HT1080 (cell line): ENCODE measurements around the gene B3GALNT2. TPM values are rescaled to one million over a fixed set of nuclear protein-coding genes. Genes with fewer than 3 reads are reported as not detected.
A peak's percentile ranks its signal among the peaks of the same experiment; 100 is the strongest.
"Not testable (repeated sequence)": the region's sequence is repeated elsewhere in the genome, so short reads cannot be mapped to it uniquely, and the experiment has no call there.

Experiments used
- DNase-seq: peaks from one replicate; pipeline ENCODE4 v3.0.0-alpha.2; 2015; ENCODE audit warnings: low read depth
- polyA plus RNA-seq, 2 experiments: library from polyadenylated mRNA; depleted of rRNA; stranded (reverse); fragments of >200 nt; gene quantifications; 2 replicates each; pipeline ENCODE4 v1.2.3, GENCODE V29; 2015
- total RNA-seq: library from RNA; depleted of rRNA; stranded (reverse); fragments of >200 nt; shearing (Covaris generic); gene quantifications from 2 replicates; pipeline ENCODE4 v1.2.3, GENCODE V29; 2014; rRNA removed

Gene B3GALNT2
- 25.7 and 29.3 TPM in 2 replicates for total RNA-seq
- polyA plus RNA-seq (2015; cell fraction: cytosol; rRNA removed): 15.8 and 36.1 TPM in 2 replicates
- polyA plus RNA-seq (2015; cell fraction: nucleus; rRNA removed): 18.4 and 23.1 TPM in 2 replicates

DNA sequence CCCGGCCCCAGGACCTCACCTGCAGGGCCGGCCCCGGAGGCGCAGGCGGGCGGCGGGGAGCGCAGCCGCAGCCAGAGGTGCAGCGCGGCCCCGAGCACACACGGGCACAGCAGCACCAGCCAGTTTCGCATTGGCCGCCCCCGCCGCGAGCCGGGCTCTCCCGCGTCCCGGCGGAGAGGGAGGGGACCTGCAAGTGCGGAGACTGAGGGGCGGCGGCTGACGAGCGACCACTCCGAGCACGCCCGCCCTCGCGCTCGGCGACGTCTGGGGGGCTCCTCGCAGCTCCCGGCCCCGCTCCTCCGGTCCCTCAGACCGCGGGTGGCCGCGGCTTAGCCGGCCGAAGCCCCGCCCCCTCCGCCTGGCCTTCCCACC is at the start of gene B3GALNT2:
Gene B3GALNT2 (minus strand): TSS at position 331 of the 372 bp plus-strand sequence. CDS start 200 bp downstream, at position 131.
- DNase-seq: no peak

DNA sequence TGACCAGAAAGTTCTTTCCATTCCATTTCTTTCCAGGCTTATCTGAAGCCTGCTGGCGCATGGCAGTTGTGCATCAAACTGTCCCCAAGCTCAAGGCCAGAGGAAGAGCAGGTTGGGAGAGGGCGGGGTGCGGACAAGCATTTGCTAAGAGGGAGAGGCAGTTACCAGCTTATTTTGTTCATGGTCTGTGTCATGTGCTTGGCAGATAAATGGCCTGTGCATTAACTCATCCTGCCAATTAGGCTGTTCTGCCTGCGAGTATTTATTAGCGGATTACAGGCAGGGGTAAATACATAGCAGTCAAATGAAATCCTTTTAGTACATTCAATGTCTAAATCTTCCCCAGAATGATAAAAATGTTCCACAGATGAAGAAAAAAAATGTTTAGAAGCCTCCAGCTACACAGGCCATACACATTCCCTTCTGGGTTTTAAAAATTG is 48.9 kb upstream of the B3GALNT2 start:
- DNase-seq: no peak

DNA sequence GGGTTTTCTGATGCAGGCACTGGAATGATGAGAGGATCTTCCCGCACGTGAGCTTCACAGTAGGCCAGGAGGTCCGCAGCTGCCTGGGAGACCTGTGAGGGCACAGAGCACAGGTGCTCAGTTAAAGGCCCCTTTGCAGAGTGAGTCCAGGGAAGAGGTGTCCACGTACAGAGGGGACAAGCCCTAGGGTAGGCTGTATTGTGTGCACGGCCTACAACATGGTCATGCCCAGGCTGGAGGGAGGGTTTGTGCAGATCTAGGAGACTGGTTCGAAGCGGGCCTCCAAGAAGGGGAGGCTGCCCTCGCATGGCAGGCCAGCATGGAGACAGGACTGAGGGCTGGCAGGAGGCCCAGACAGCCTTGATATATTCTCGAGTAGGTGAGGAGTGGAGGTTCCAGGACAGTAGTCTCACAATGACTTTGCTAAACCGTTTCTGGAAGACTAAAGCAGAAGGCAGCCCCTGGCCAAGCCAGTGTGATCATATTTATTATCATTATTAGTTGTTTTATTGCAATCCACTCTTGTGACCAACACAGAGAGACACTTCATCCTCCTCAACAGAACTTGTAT is 48.0 kb upstream of the B3GALNT2 start:
- no peak for DNase-seq

DNA sequence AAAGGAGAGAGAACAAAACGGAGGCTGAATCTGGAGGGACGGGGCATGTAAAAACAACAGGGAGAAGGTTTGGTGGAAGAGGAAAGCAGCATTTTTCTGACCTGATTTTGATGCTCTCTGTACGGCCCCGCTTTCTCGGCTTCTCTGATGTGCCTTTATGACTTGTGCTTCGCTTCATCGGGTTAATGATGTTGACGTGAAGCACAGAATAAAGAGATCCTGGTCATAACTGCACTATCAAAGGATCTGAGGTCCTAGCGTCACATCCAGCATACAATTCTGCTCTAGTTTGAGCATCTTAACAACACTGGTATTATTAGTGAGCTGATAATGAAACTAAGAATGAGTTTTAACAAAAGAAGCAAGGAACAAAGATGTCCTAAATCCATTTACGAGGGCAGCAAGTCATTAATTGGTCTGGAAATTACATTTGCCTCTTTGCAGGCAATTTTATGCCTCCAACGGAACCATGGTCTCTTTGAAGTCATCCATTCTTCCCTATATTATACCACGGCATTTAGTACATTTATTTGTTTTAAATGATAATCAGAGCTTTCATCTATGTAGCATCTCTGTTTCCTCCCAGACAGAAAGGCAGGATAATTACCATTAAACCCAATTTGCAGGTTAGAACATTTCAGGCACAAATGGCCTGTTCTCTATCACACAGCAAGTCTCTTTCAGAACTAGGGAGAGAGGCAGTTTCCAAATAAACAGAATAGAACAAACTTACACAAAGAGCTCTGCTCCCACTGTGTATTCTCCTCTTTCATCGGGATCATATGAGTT is 45.3 kb upstream of the B3GALNT2 start:
- no peak for DNase-seq

GRCh38 chr1:235546369-235547155 is 42.3 kb upstream of the B3GALNT2 start:
- DNase-seq: not testable (repeated sequence)

GRCh38 chr1:235545292-235545930 is 41.2 kb upstream of the B3GALNT2 start:
- no peak for DNase-seq

DNA sequence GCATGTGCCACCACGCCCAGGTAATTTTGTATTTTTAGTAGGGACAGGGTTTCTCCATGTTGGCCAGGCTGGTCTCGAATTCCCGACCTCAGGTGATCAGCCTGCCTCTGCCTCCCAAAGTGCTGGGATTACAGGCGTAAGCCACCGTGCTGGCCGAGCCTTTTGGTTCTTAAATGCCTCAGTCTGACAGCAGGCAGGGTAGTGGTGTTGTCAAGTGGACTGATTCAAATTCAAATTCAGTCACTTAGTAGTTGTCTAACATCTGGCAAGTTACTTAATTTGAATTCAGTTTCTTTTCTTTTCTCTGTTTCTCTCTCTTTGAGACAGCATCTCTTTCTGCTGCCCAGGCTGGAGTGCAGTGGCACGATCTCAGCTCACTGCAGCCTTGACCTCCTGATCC is 38.6 kb upstream of the B3GALNT2 start:
- not testable (repeated sequence) for DNase-seq

- DNase-seq: peak; percentile 10
Observed at GRCh38 chr1:235533476-235534168, 29.4 kb upstream of the B3GALNT2 start.

DNA sequence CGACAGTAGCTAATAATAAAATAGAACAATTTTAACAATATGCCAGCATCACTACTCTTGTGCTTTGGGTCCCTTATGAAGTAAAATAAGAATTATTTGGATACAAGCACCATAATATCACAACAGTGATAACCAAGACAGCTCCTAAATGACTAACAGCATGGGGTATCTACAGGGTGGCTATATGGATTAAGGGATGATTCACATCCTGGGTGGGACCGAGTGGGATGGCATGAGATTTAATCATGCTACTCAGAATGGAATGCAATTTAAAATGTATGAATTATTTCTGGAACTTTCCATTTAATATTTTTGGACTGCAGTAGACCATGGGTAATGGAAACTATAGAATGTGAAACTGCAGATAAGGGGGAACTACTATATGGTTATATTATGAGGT is 28.1 kb upstream of the B3GALNT2 start:
- DNase-seq: peak; percentile 57

DNA sequence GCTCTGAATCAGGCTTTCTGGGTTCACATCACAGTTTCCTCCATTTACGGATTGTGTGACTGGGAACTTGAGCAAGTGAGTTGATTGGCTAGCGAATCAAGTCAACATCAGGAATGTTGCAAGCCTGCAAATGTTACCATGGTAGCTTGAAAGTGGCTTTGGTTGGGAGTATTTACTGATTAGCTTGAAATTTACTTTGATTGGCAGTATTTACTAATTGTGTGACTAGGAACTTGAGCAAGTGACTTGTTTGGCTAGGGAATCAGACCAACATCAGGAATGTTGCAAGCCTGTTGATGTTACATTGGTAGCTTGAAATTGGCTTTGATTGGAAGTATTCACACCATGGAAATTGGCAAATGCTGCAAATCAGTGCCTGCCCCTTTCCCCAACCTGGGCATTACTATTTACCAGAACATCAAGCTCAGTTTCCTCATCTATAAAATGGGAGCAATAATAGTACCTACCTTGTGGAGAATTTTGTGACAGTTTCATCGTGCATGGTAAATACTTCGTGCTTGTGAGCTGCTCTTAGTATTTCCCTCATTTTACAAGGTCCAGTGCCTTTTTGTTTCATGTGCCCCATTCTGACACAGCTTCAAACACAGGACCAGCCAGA is 23.1 kb upstream of the B3GALNT2 start:
- no peak for DNase-seq

GRCh38 chr1:235525314-235525713 is 21.1 kb upstream of the B3GALNT2 start:
- no peak for DNase-seq

DNA sequence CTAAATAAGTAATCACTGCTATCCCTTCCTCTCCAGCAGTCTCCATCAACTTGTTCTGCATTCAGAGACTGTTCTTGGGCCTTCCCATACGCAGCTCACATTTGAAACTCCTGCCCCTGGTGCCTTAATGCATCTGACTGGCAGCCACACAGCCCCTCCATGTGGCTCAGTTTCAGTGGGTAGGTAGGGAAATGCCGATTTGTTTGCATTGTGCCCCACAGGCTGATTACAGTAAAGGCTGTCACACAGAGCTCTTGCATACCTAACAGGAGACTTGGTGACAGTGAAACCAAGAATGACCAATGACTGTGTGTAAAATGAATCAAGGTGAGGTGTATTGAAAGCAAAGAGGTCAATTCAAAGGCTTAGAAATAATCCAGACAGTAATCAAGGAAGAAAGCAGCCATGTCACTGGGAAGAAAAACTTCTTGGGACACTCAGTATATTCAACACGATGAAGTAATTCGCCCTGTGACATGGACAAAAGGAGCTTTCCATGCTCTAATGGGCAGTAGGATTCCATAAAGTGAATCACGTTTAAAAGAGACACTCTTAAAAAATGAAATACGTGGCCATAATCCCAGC is 12.7 kb upstream of the B3GALNT2 start:
- DNase-seq: no peak

DNA sequence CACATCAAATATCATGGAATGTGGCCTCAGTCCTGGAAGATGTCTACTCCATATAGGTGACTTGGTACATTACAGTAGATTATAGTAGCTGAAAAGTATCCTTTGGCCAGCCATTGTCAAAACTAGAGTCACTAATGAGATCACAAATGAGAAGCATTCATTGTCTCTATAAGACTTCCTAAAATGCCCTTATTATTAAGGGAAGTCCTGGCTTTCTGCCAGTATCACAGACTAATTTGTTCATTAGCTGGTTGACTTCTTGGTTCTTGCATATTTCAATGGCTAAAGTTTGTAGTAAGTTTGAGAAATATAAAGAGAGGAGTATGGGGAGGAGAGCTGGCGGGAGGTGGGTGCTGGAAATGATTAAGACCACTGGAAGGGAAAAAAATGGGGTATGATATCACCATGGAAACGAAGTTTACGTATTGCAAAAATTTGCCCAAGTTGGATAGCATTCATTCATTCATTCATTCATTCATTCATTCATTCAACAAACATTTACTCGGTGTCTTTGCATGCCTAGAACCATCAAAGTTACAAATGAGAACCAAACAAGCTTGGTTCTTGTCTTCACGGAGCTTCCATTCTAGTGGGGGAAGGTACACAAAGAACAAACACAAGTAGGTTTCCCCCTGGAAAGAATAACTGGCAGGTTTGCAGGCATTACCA is 11.7 kb upstream of the B3GALNT2 start:
- no peak for DNase-seq

DNA sequence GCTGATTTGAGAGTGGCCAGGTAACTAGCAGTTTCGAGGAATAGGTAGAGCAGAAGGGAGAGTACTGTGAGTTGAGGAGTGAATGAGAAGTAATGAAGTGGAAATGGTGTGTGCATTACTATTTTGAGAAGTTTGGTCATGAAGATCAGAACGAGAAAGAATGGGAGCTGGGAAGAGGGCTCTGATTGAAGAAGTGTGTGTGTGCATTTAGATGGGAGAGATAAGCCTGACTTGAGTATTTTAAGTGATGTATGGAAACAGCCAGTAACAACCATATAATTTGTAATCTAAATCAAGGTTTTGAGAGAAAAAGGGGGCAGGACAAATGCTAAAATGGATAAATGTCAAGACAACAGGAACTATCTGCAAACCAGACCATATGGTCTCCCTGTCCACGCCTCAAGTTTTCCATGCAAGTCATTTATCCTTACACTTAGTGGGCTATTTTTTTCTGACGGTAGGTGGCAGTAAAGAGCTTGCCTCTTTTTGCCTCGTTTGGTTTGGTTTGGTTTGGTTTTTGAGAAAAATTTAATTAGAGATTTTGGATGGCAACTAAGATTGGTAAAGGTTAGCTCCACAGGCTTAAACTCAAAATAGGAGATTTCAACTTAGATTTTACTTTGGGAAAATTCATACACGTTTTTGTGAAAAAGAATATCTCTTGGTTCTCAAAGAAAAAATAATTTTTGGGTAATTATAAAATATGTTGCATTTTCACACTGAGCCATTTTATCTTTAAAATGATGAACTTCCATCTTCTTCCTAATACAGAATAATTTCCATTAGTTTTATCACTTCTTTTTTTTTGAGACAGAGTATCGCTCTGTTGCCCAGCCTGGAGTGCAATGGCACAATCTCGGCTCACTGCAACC is 9.5 kb upstream of the B3GALNT2 start:
- DNase-seq: peak; percentile 70

DNA sequence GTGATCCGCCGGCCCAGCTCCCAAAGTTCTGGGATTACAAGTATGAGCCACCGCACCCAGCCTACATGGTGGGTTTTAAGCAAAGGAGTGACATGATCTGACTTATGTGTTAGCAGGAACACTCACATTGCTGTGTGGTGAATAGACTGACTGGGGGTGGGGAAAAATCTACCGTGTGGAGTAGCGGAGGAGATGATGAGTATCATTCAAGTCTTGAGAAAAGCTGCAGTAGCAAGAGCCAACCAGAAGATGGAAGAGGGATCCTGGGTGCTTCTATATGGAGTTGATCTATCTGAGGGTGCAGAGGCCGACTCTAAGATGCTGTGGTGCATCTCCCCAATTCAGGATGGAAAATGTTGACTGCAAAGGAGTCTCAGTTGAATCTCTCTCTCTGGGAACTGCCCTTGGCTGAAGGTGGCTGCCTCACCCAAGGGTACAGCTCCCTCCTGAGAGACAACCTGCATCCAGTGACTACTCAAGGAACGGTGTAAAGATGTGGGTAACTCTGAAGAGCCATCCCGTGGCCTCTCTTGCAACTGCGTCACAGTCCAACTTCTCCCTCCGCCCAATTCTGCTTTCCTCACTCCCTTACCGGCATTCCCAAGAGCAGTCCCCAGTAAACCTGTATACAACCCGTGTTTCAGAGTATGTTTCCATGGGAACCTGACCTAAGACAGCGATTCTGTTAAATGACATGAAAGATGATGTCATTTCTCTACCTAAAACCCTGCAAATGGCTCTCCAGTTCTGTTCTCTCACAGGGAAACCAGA is 7.4 kb upstream of the B3GALNT2 start:
- DNase-seq: peak; percentile 45

DNA sequence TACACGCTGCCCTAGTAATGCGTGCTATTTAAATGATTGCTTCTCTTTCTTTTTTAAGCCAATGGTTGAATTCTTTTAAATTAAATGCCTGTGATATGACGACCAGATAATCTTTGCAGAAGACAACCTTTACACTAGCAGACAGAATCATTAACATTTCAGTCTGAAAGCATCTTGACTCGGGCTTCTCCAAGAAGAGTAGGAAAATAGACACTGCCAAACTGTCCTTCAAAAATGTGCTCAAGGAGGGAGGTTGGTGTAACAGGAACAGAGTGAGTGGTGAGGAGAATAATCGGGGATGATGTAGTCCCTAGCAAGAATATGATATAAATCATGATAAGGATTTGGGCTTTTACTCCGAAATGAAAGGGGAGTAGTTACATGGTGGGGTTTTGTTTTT is 6.6 kb upstream of the B3GALNT2 start:
- no peak for DNase-seq

DNA sequence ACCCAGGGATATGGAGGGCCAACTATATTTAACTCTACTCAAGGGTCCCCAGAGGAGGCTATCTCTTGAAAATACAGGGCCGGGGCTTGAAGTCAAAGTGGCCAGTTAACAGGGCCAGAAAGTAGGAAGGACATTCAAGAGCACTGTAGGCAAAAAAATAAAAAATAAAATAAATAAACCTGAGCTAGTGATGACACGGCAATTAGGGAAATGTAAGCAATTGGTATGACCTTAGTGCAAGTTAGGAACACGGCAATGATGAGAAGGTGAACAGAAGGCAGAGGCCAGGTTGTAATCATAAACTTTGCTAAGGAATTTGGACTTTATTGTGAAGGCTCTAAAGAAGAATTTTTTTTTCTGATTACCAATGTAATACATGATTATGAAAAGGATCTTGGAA is 3.4 kb upstream of the B3GALNT2 start:
- DNase-seq: no peak
